GM12875 (cell line): Measurements from ENCODE around the gene TRIM44.
"Not testable (repeated sequence)": the region's sequence is repeated elsewhere in the genome, so short reads cannot be mapped to it uniquely, and the experiment has no call there.

Source experiments
- H3K4me3 ChIP-seq: one replicate; pipeline ENCODE4 v1.5.1; 2011; ENCODE audit warnings: low read depth, low read length, control low read depth
- CTCF ChIP-seq: IDR thresholded peaks from 2 replicates; pipeline ENCODE4 v1.5.1; 2011; ENCODE audit warnings: low read depth, mild to moderate bottlenecking, control low read depth, inconsistent platforms, low read length, moderate library complexity, borderline replicate concordance; ENCODE audit not compliant: insufficient read depth

Gene TRIM44

GRCh38 chr11:35650006-35650405, 12.6 kb upstream of the TRIM44 start:
- TF ChIP-seq CTCF, result no peak
- H3K4me3 ChIP-seq, result no peak overlapping the region

GRCh38 chr11:35650467-35650866, 12.1 kb upstream of the TRIM44 start:
- no peak overlapping the region for H3K4me3 ChIP-seq
- no peak for TF ChIP-seq CTCF

GRCh38 chr11:35651263-35651662, 11.3 kb upstream of the TRIM44 start:
- no peak overlapping the region for H3K4me3 ChIP-seq
- TF ChIP-seq CTCF, result no peak

- not testable (repeated sequence) for H3K4me3 ChIP-seq
Measured at GRCh38 chr11:35652786-35653185, 9.8 kb upstream of the TRIM44 start.

- H3K4me3 ChIP-seq, result no peak overlapping the region
- no peak for TF ChIP-seq CTCF
Measured at GRCh38 chr11:35654711-35655110, 7.9 kb upstream of the TRIM44 start.

- TF ChIP-seq CTCF, result no peak
Measured at GRCh38 chr11:35655254-35655653, 7.3 kb upstream of the TRIM44 start.

GRCh38 chr11:35655856-35656255, 6.7 kb upstream of the TRIM44 start:
- no peak overlapping the region for H3K4me3 ChIP-seq
- TF ChIP-seq CTCF, result no peak

More at GRCh38 chr11:35655254-35655653, 7.3 kb upstream of the TRIM44 start:
- no peak overlapping the region for H3K4me3 ChIP-seq

GRCh38 chr11:35658020-35658948, 4.3 kb upstream of the TRIM44 start:
- TF ChIP-seq CTCF, result no peak
- no peak overlapping the region for H3K4me3 ChIP-seq
